T-helper 1 cell treated with Interleukin-12 subunit alpha and Interleukin-12 subunit beta and Interleukin-4 antibody, amounts not matched to agents 30 μg/mL and 1 μg/mL, for 36 hours (primary cell): ENCODE results near the gene UPK3B.
"Not testable (repeated sequence)": the region's sequence is repeated elsewhere in the genome, so short reads cannot be mapped to it uniquely, and the experiment has no call there.

ENCODE experiments used
- H3K27ac Mint-ChIP-seq: one replicate; pipeline ENCODE4 v1.8.0; 2021; ENCODE audit warnings: mild to moderate bottlenecking, mixed read lengths
- H3K27me3 Mint-ChIP-seq: one replicate; pipeline ENCODE4 v1.8.0; 2021; ENCODE audit warnings: low read depth, mixed read lengths
- H3K36me3 Mint-ChIP-seq: one replicate; pipeline ENCODE4 v1.8.0; 2021; ENCODE audit warnings: low read depth, mixed read lengths
- H3K4me1 Mint-ChIP-seq: one replicate; pipeline ENCODE4 v1.8.0; 2021; ENCODE audit warnings: low read depth, mixed read lengths
- H3K4me3 Mint-ChIP-seq: one replicate; pipeline ENCODE4 v1.8.0; 2021; ENCODE audit warnings: mild to moderate bottlenecking, moderate library complexity, mixed read lengths
- H3K9me3 Mint-ChIP-seq: one replicate; pipeline ENCODE4 v1.8.0; 2021; ENCODE audit warnings: mixed read lengths

Gene UPK3B

GRCh38 chr7:76509931-76510877, at the start of gene UPK3B:
Gene UPK3B, plus strand, starts transcription at chr7:76510552. Its CDS starts 101 bp downstream, at chr7:76510653.
- Mint-ChIP-seq H3K9me3 (no peaks in the 10 kb centered on the region), H3K4me1 (peaks cover 4% of the 10 kb centered on the region), H3K27me3 (no peaks in the 10 kb centered on the region), H3K4me3 (no peak within 1 kb of the TSS), H3K27ac (no peak within 1 kb of the TSS), H3K36me3 (no peaks in the 10 kb centered on the region)

- not testable (repeated sequence) for H3K36me3 Mint-ChIP-seq, H3K27me3 Mint-ChIP-seq, H3K4me3 Mint-ChIP-seq, H3K27ac Mint-ChIP-seq, H3K4me1 Mint-ChIP-seq, H3K9me3 Mint-ChIP-seq
Measured at GRCh38 chr7:76460767-76461166, 49.6 kb upstream of the UPK3B start.

GRCh38 chr7:76461464-76462101, 48.8 kb upstream of the UPK3B start, which contains the start of gene DTX2:
Gene DTX2, plus strand, starts transcription at chr7:76461709. Its CDS starts 18,801 bp downstream, at chr7:76480510.
- H3K27me3 Mint-ChIP-seq, H3K36me3 Mint-ChIP-seq: not testable (repeated sequence)
- peak within 1 kb of the TSS; percentile 41 for H3K27ac Mint-ChIP-seq

GRCh38 chr7:76462271-76462882, 48.0 kb upstream of the UPK3B start:
- H3K27me3 Mint-ChIP-seq, H3K4me3 Mint-ChIP-seq, H3K9me3 Mint-ChIP-seq, H3K36me3 Mint-ChIP-seq, H3K4me1 Mint-ChIP-seq, H3K27ac Mint-ChIP-seq: not testable (repeated sequence)

More at GRCh38 chr7:76461464-76462101, 48.8 kb upstream of the UPK3B start, which contains the start of gene DTX2:
- not testable (repeated sequence) for H3K9me3 Mint-ChIP-seq, H3K4me1 Mint-ChIP-seq
- peak within 1 kb of the TSS; percentile 65 for H3K4me3 Mint-ChIP-seq

GRCh38 chr7:76464959-76465358, 45.4 kb upstream of the UPK3B start:
- not testable (repeated sequence) for H3K36me3 Mint-ChIP-seq, H3K9me3 Mint-ChIP-seq, H3K4me1 Mint-ChIP-seq, H3K27ac Mint-ChIP-seq, H3K4me3 Mint-ChIP-seq, H3K27me3 Mint-ChIP-seq

- not testable (repeated sequence) for H3K27ac Mint-ChIP-seq, H3K36me3 Mint-ChIP-seq, H3K4me3 Mint-ChIP-seq, H3K4me1 Mint-ChIP-seq, H3K9me3 Mint-ChIP-seq, H3K27me3 Mint-ChIP-seq
Measured at GRCh38 chr7:76465950-76466349, 44.4 kb upstream of the UPK3B start.

- H3K4me3 Mint-ChIP-seq, H3K36me3 Mint-ChIP-seq, H3K27ac Mint-ChIP-seq, H3K4me1 Mint-ChIP-seq, H3K9me3 Mint-ChIP-seq, H3K27me3 Mint-ChIP-seq: not testable (repeated sequence)
Measured at GRCh38 chr7:76467743-76468404, 42.5 kb upstream of the UPK3B start.

- H3K36me3 Mint-ChIP-seq, H3K9me3 Mint-ChIP-seq, H3K4me3 Mint-ChIP-seq, H3K27me3 Mint-ChIP-seq, H3K4me1 Mint-ChIP-seq, H3K27ac Mint-ChIP-seq: not testable (repeated sequence)
Measured at GRCh38 chr7:76471556-76472221, 38.7 kb upstream of the UPK3B start.

- not testable (repeated sequence) for H3K27ac Mint-ChIP-seq, H3K36me3 Mint-ChIP-seq, H3K9me3 Mint-ChIP-seq, H3K27me3 Mint-ChIP-seq, H3K4me1 Mint-ChIP-seq, H3K4me3 Mint-ChIP-seq
Measured at GRCh38 chr7:76473097-76473496, 37.3 kb upstream of the UPK3B start.

GRCh38 chr7:76476280-76476679, 34.1 kb upstream of the UPK3B start:
- H3K27ac Mint-ChIP-seq, H3K9me3 Mint-ChIP-seq, H3K4me3 Mint-ChIP-seq, H3K4me1 Mint-ChIP-seq, H3K27me3 Mint-ChIP-seq, H3K36me3 Mint-ChIP-seq: not testable (repeated sequence)

GRCh38 chr7:76476742-76477474, 33.4 kb upstream of the UPK3B start:
- H3K4me1 Mint-ChIP-seq, H3K36me3 Mint-ChIP-seq, H3K9me3 Mint-ChIP-seq, H3K27ac Mint-ChIP-seq, H3K4me3 Mint-ChIP-seq, H3K27me3 Mint-ChIP-seq: not testable (repeated sequence)

- not testable (repeated sequence) for H3K36me3 Mint-ChIP-seq, H3K4me1 Mint-ChIP-seq, H3K27me3 Mint-ChIP-seq, H3K9me3 Mint-ChIP-seq, H3K4me3 Mint-ChIP-seq, H3K27ac Mint-ChIP-seq
Measured at GRCh38 chr7:76479628-76480027, 30.7 kb upstream of the UPK3B start.

- H3K9me3 Mint-ChIP-seq, H3K4me3 Mint-ChIP-seq, H3K27ac Mint-ChIP-seq, H3K4me1 Mint-ChIP-seq, H3K36me3 Mint-ChIP-seq, H3K27me3 Mint-ChIP-seq: not testable (repeated sequence)
Measured at GRCh38 chr7:76480403-76481253, 29.7 kb upstream of the UPK3B start.
